Calu3 (cell line): ENCODE measurements around the gene L3MBTL1. TPM values are rescaled to one million over a fixed set of nuclear protein-coding genes. Genes with fewer than 3 reads are reported as not detected.
"Not testable (repeated sequence)": the region's sequence is repeated elsewhere in the genome, so short reads cannot be mapped to it uniquely, and the experiment has no call there.

Experiments
- BruUV-seq: library from RNA; stranded (reverse); fragments of 400-500 nt; replicated peaks from 2 replicates; lab custom pipeline; 2021; lab: Mats Ljungman, UMichigan
- CTCF ChIA-PET: fragments of 300-600 bp; sonication (Branson Sonifier 250); formaldehyde crosslinking; loops from one replicate; lab custom pipeline; 2022; ENCODE audit warnings: antibody characterized with exemption; lab: Charles Lee
- DNase-seq: peaks from one replicate; pipeline ENCODE4 v3.0.0; 2022
- H3K27ac Mint-ChIP-seq: one replicate; pipeline ENCODE4 v1.8.0; 2022; ENCODE audit warnings: mixed read lengths; ENCODE audit not compliant: unreplicated experiment
- H3K27me3 Mint-ChIP-seq: one replicate; pipeline ENCODE4 v1.8.0; 2022; ENCODE audit warnings: mixed read lengths; ENCODE audit not compliant: unreplicated experiment
- H3K36me3 Mint-ChIP-seq: one replicate; pipeline ENCODE4 v1.8.0; 2022; ENCODE audit warnings: mild to moderate bottlenecking, moderate library complexity, mixed read lengths; ENCODE audit not compliant: insufficient read depth, unreplicated experiment
- H3K4me1 Mint-ChIP-seq: one replicate; pipeline ENCODE4 v1.8.0; 2022; ENCODE audit warnings: mild to moderate bottlenecking, low read depth, mixed read lengths; ENCODE audit not compliant: unreplicated experiment
- H3K4me3 Mint-ChIP-seq: one replicate; pipeline ENCODE4 v1.8.0; 2022; ENCODE audit warnings: mild to moderate bottlenecking, low read depth, moderate library complexity, mixed read lengths; ENCODE audit not compliant: unreplicated experiment
- H3K9me3 Mint-ChIP-seq: one replicate; pipeline ENCODE4 v1.8.0; 2022; ENCODE audit warnings: low read depth, mixed read lengths; ENCODE audit not compliant: unreplicated experiment
- CTCF ChIP-seq: fragments of 200-600 bp; IDR thresholded peaks from one replicate; pipeline ENCODE4 v1.8.0; 2022; ENCODE audit warnings: antibody characterized with exemption; ENCODE audit not compliant: unreplicated experiment
- intact Hi-C: fragments of 100-400 bp; cut with micrococcal nuclease; formaldehyde crosslinking; loops from one replicate; pipeline ENCODE4 v1.10.0; 2022; ENCODE audit not compliant: unreplicated experiment
- total RNA-seq: library from RNA; stranded (reverse); gene quantifications from 2 replicates; pipeline ENCODE4 v1.2.3, GENCODE V29; 2022

The L3MBTL1 gene
- total RNA-seq, 1 experiment from 2014 or later, result 42.3 TPM

GRCh38 chr20:43583133-43583864 lies 75.8 kb downstream of the L3MBTL1 start:
- no peak overlapping the region for H3K4me3 Mint-ChIP-seq
- peaks cover 16% of the 10 kb centered on the region for H3K36me3 Mint-ChIP-seq
- BruUV-seq, result no TSS peak
- no peak for TF ChIP-seq CTCF
- no peaks in the 10 kb centered on the region for H3K9me3 Mint-ChIP-seq
- no peaks in the 10 kb centered on the region for H3K27me3 Mint-ChIP-seq
- DNase-seq, result no peak
- CTCF ChIA-PET, result interaction anchor here (0.6 to 1.2 kb wide), 2 partner anchors 45 to 178 kb away, joined by 3 read pairs; no protein-coding TSS in a partner anchor
- no peak overlapping the region for H3K27ac Mint-ChIP-seq
- intact Hi-C loops, result no loop called here
- peaks cover 15% of the 10 kb centered on the region for H3K4me1 Mint-ChIP-seq

- Mint-ChIP-seq H3K4me3 (no peak overlapping the region), H3K27me3 (no peaks in the 10 kb centered on the region), H3K36me3 (peaks cover 15% of the 10 kb centered on the region), H3K9me3 (no peaks in the 10 kb centered on the region), H3K27ac (no peak overlapping the region), H3K4me1 (peaks cover 15% of the 10 kb centered on the region)
- intact Hi-C loops, result no loop called here
- peak; percentile 55 for DNase-seq
- TF ChIP-seq CTCF, result no peak
- no TSS peak for BruUV-seq
- CTCF ChIA-PET, result interaction anchor here (1.2 kb wide), 1 partner anchor 46 kb away, joined by 3 read pairs; no protein-coding TSS in a partner anchor
Measured at GRCh38 chr20:43583982-43584432, 76.5 kb downstream of the L3MBTL1 start.

GRCh38 chr20:43584448-43585136 lies 77.1 kb downstream of the L3MBTL1 start:
- Mint-ChIP-seq H3K4me3 (no peak overlapping the region), H3K9me3 (no peaks in the 10 kb centered on the region), H3K27ac (no peak overlapping the region), H3K27me3 (no peaks in the 10 kb centered on the region), H3K4me1 (peaks cover 16% of the 10 kb centered on the region), H3K36me3 (peaks cover 9% of the 10 kb centered on the region)
- TF ChIP-seq CTCF, result no peak
- BruUV-seq, result no TSS peak
- intact Hi-C loops, result no loop called here
- CTCF ChIA-PET, result interaction anchor here (0.7 to 1.3 kb wide), 3 partner anchors 46 to 139 kb away, joined by 3 to 6 read pairs (median 3); no protein-coding TSS in a partner anchor
- no peak for DNase-seq

GRCh38 chr20:43586641-43587040 lies 79.1 kb downstream of the L3MBTL1 start:
- CTCF ChIA-PET, result interaction anchor here (1.6 kb wide), 1 partner anchor 27 kb away, joined by 4 read pairs; the partner anchor contains the start of gene SGK2
- no peak for DNase-seq
- Mint-ChIP-seq H3K36me3 (peaks cover 29% of the 10 kb centered on the region), H3K4me3 (no peak overlapping the region), H3K27me3 (no peaks in the 10 kb centered on the region), H3K27ac (no peak overlapping the region), H3K9me3 (no peaks in the 10 kb centered on the region), H3K4me1 (peaks cover 30% of the 10 kb centered on the region)
- no TSS peak for BruUV-seq
- TF ChIP-seq CTCF, result no peak
- intact Hi-C loops, result no loop called here

GRCh38 chr20:43588526-43588925 lies 81.0 kb downstream of the L3MBTL1 start:
- H3K36me3 Mint-ChIP-seq, result peaks cover 29% of the 10 kb centered on the region
- H3K4me3 Mint-ChIP-seq, H3K9me3 Mint-ChIP-seq, CTCF ChIA-PET, H3K27ac Mint-ChIP-seq, H3K27me3 Mint-ChIP-seq, DNase-seq, intact Hi-C loops, BruUV-seq: not testable (repeated sequence)
- peaks cover 36% of the 10 kb centered on the region for H3K4me1 Mint-ChIP-seq
